ACHN (cell line): ENCODE data around the gene KCNIP4.

Experiments
- DNase-seq: peaks from one replicate; pipeline ENCODE4 v3.0.0-alpha.2; 2015
- in situ Hi-C: cut with HindIII; loops from 2 replicates; pipeline ENCODE4 v1.10.0; 2017; ENCODE audit warnings: low sequenced_read_pairs, low pct_ligation_motif_present, low pct_unique_long_range_greater_than_20kb

The KCNIP4 gene

GRCh38 chr4:21205821-21206531, 742.6 kb downstream of the KCNIP4 start:
- no peak for DNase-seq
- in situ Hi-C loops, result no loop called here

- no peak for DNase-seq
- in situ Hi-C loops, result no loop called here
Observed at GRCh38 chr4:21203416-21203815, 745.2 kb downstream of the KCNIP4 start.

- in situ Hi-C loops, result no loop called here
- no peak for DNase-seq
Observed at GRCh38 chr4:21202959-21203358, 745.6 kb downstream of the KCNIP4 start.

- in situ Hi-C loops, result no loop called here
- DNase-seq, result no peak
Observed at GRCh38 chr4:21198683-21199082, 749.9 kb downstream of the KCNIP4 start.

- in situ Hi-C loops, result no loop called here
- DNase-seq, result no peak
Observed at GRCh38 chr4:21195682-21196081, 752.9 kb downstream of the KCNIP4 start.

- in situ Hi-C loops, result no loop called here
- no peak for DNase-seq
Observed at GRCh38 chr4:21192367-21192766, 756.2 kb downstream of the KCNIP4 start.

- DNase-seq, result no peak
- in situ Hi-C loops, result no loop called here
Observed at GRCh38 chr4:21191317-21191716, 757.3 kb downstream of the KCNIP4 start.

- no peak for DNase-seq
- in situ Hi-C loops, result no loop called here
Observed at GRCh38 chr4:21184788-21185187, 763.8 kb downstream of the KCNIP4 start.

GRCh38 chr4:21181716-21182115, 766.9 kb downstream of the KCNIP4 start:
- in situ Hi-C loops, result no loop called here

GRCh38 chr4:21177871-21178270, 770.7 kb downstream of the KCNIP4 start:
- no peak for DNase-seq
- in situ Hi-C loops, result no loop called here

More at GRCh38 chr4:21181716-21182115, 766.9 kb downstream of the KCNIP4 start:
- DNase-seq, result no peak

GRCh38 chr4:21177092-21177491, 771.5 kb downstream of the KCNIP4 start:
- DNase-seq, result no peak
- in situ Hi-C loops, result no loop called here

- in situ Hi-C loops, result no loop called here
- DNase-seq, result no peak
Observed at GRCh38 chr4:21167711-21168110, 780.9 kb downstream of the KCNIP4 start.

- in situ Hi-C loops, result no loop called here
- DNase-seq, result no peak
Observed at GRCh38 chr4:21155367-21155766, 793.2 kb downstream of the KCNIP4 start.

GRCh38 chr4:21139327-21139726, 809.2 kb downstream of the KCNIP4 start:
- DNase-seq, result no peak
- in situ Hi-C loops, result no loop called here

GRCh38 chr4:21136051-21136630, 812.4 kb downstream of the KCNIP4 start:
- DNase-seq, result no peak
- in situ Hi-C loops, result no loop called here

- in situ Hi-C loops, result no loop called here
- DNase-seq, result peak; percentile 39
Observed at GRCh38 chr4:21134994-21135393, 813.6 kb downstream of the KCNIP4 start.

GRCh38 chr4:21130606-21131005, 818.0 kb downstream of the KCNIP4 start:
- no peak for DNase-seq
- in situ Hi-C loops, result no loop called here

- in situ Hi-C loops, result no loop called here
- no peak for DNase-seq
Observed at GRCh38 chr4:21126014-21126512, 822.5 kb downstream of the KCNIP4 start.

- DNase-seq, result no peak
- in situ Hi-C loops, result no loop called here
Observed at GRCh38 chr4:21118301-21118700, 830.3 kb downstream of the KCNIP4 start.

- DNase-seq, result no peak
- in situ Hi-C loops, result no loop called here
Observed at GRCh38 chr4:21117541-21118180, 830.9 kb downstream of the KCNIP4 start.
